Measurements from ENCODE around the gene COLGALT1. TPM values are rescaled to one million over a fixed set of nuclear protein-coding genes. Genes with fewer than 3 reads are reported as not detected.

COLGALT1 gene
- total and polyA plus RNA-seq, 10 of the 15 experiments (the other 5 are each of a cell fraction or from before 2014, with no cell fraction given): 1.2 to 78.8 (median 29.8) TPM

- H3K36me3 ChIP-seq (ENCODE audit: control insufficient read depth in 2 of 2, insufficient read depth in 2 of 2, low read length in 1 of 2): no peaks in the 10 kb centered on the region; a peak in 1 of 4 replicates
- POLR2A ChIA-PET: interaction anchor here (4.3 kb wide), 1 partner anchor 13 kb away, joined by 33 read pairs; the partner anchor contains the start of gene PGLS
- intact Hi-C loops (cut with micrococcal nuclease; ENCODE audit: unreplicated experiment): no loop called here
- no peaks in the 10 kb centered on the region for H3K79me2 ChIP-seq (ENCODE audit: control insufficient read depth, insufficient read depth, low read length)
- RAD21 ChIA-PET (ENCODE audit: unreplicated experiment): no interaction called here
- FAIRE-seq (no peak), ATAC-seq (no peak), DNase-seq (ENCODE audit: low read depth, low spot score) (no peak)
- BruUV-seq (replicated peaks): no TSS peak
- no peaks in the 10 kb centered on the region for H3K27me3 ChIP-seq (replicated peaks in 1 of 2; ENCODE audit: control insufficient read depth in 2 of 2, insufficient read depth in 2 of 2, low read length in 1 of 2)
- H4K20me1 ChIP-seq (ENCODE audit: control insufficient read depth, insufficient read depth): no peaks in the 10 kb centered on the region
- CTCF ChIA-PET: interaction anchor here (1.3 to 4.0 kb wide), 3 partner anchors 13 to 59 kb away, joined by 3 to 19 read pairs (median 15); partner anchors contain the start of gene PGLS
- no peak overlapping the region for H3K9ac ChIP-seq (ENCODE audit: control insufficient read depth, insufficient read depth, low read length)
- no peak overlapping the region for H2AFZ ChIP-seq (ENCODE audit: control insufficient read depth, low read depth, low read length)
- in situ Hi-C loops (cut with MboI): no loop called here
- WGBS (ENCODE audit: insufficient coverage, insufficient replicate concordance, low lambda C conversion rate, missing lambda C conversion rate): 61% methylated on average over 9 of the region's 9 CpGs
- no peak overlapping the region for H3K4me3 ChIP-seq
- peaks cover 63% of the 10 kb centered on the region for H3K4me1 ChIP-seq (ENCODE audit: control insufficient read depth, insufficient read depth, low read length)
- H3K4me2 ChIP-seq (ENCODE audit: control insufficient read depth, insufficient read depth): no peak overlapping the region
- peaks cover 9% of the 10 kb centered on the region for H3K9me3 ChIP-seq (replicated peaks; ENCODE audit: control insufficient read depth, insufficient read depth, low read length)
- SMC1A ChIA-PET (ENCODE audit: uncharacterized antibody, unreplicated experiment): interaction anchor here (0.6 to 1.0 kb wide), 2 partner anchors 16 to 82 kb away, joined by 3 read pairs; no protein-coding TSS in a partner anchor
- no peak overlapping the region for H3K27ac ChIP-seq (ENCODE audit: control insufficient read depth, insufficient read depth)
- TF ChIP-seq, protein P1, sequence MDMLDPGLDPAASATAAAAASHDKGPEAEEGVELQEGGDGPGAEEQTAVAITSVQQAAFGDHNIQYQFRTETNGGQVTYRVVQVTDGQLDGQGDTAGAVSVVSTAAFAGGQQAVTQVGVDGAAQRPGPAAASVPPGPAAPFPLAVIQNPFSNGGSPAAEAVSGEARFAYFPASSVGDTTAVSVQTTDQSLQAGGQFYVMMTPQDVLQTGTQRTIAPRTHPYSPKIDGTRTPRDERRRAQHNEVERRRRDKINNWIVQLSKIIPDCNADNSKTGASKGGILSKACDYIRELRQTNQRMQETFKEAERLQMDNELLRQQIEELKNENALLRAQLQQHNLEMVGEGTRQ (IDR thresholded peaks at IDR 0.05; ENCODE audit: borderline replicate concordance, low read depth, low read length): no peak
- no peak for TF ChIP-seq HCFC1 (IDR thresholded peaks at IDR 0.05; ENCODE audit: low read length)
- TF ChIP-seq MYC (IDR thresholded peaks at IDR 0.05; ENCODE audit: insufficient read depth, insufficient read length, insufficient replicate concordance, low read length, severe bottlenecking): no peak
- TF ChIP-seq, protein P2, sequence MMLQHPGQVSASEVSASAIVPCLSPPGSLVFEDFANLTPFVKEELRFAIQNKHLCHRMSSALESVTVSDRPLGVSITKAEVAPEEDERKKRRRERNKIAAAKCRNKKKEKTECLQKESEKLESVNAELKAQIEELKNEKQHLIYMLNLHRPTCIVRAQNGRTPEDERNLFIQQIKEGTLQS (IDR thresholded peaks at IDR 0.05; ENCODE audit: borderline replicate concordance, extremely low read depth, low read depth, low read length): no peak
- TF ChIP-seq ZNF24 (IDR thresholded peaks at IDR 0.05): peak; percentile 89
- TF ChIP-seq RB1 (IDR thresholded peaks at IDR 0.05; ENCODE audit: borderline replicate concordance): no peak
- no peak for TF ChIP-seq USF1 (IDR thresholded peaks at IDR 0.05; ENCODE audit: borderline replicate concordance, extremely low read length, insufficient read depth, low read depth, low read length)
These were observed 30.3 kb upstream of the COLGALT1 start for GRCh38 chr19:17525141-17525540.

All from GM12878 (cell line).